SK-N-SH treated with all-trans-retinoic acid at 6 μM for 48 hours (cell line): ENCODE data around the gene PILRA.
"Not testable (repeated sequence)": the region's sequence is repeated elsewhere in the genome, so short reads cannot be mapped to it uniquely, and the experiment has no call there.

ENCODE experiments used
- ATAC-seq: fragments of 200-7000 bp; cut with Tn5 transposase; 3 replicates; pipeline ENCODE4 v1.9.1; 2020; ENCODE audit warnings: mild to moderate bottlenecking, moderate library complexity
- ARNTL ChIP-seq: fragments of 450-650 bp; formaldehyde crosslinking; IDR thresholded peaks from 2 replicates; pipeline ENCODE4 v1.5.0; 2020; ENCODE audit warnings: low read depth, mild to moderate bottlenecking, moderate library complexity, borderline replicate concordance
- BACH2 ChIP-seq: fragments of 250-450 bp; sonication (Bioruptor Pico); IDR thresholded peaks from 2 replicates; pipeline ENCODE4 v1.9.0; 2021; ENCODE audit warnings: mild to moderate bottlenecking, borderline replicate concordance
- ESRRG ChIP-seq: fragments of 250-450 bp; sonication (Bioruptor Pico); IDR thresholded peaks from 2 replicates; pipeline ENCODE4 v1.6.1; 2021; ENCODE audit warnings: mild to moderate bottlenecking
- GLIS3 ChIP-seq: fragments of 250-450 bp; sonication (Bioruptor Pico); IDR thresholded peaks from 2 replicates; pipeline ENCODE4 v1.5.0; 2020; ENCODE audit warnings: mild to moderate bottlenecking, moderate library complexity
- OSR1 ChIP-seq: fragments of 250-450 bp; sonication (Bioruptor Pico); IDR thresholded peaks from 2 replicates; pipeline ENCODE4 v1.8.0; 2022; ENCODE audit warnings: moderate library complexity, mild to moderate bottlenecking, inconsistent platforms
- PPARA ChIP-seq: fragments of 250-450 bp; sonication (Bioruptor Pico); IDR thresholded peaks from 2 replicates; pipeline ENCODE4 v1.5.0; 2020; ENCODE audit warnings: mild to moderate bottlenecking, borderline replicate concordance
- RARB ChIP-seq: fragments of 250-450 bp; sonication (Bioruptor Pico); IDR thresholded peaks from 2 replicates; pipeline ENCODE4 v1.8.0; 2021; ENCODE audit warnings: mild to moderate bottlenecking, moderate library complexity
- TCF4 ChIP-seq: fragments of 250-450 bp; sonication (Bioruptor Pico); IDR thresholded peaks from 2 replicates; pipeline ENCODE4 v1.8.0; 2021; ENCODE audit warnings: mild to moderate bottlenecking, moderate library complexity, borderline replicate concordance
- TOX ChIP-seq: fragments of 250-450 bp; sonication (Bioruptor Pico); IDR thresholded peaks from 2 replicates; pipeline ENCODE4 v1.8.0; 2021; ENCODE audit warnings: mild to moderate bottlenecking, moderate library complexity, borderline replicate concordance
- TSHZ2 ChIP-seq: fragments of 250-450 bp; sonication (Bioruptor Pico); IDR thresholded peaks from 2 replicates; pipeline ENCODE4 v1.5.0; 2020; ENCODE audit warnings: mild to moderate bottlenecking, moderate library complexity
- ZNF565 ChIP-seq: fragments of 450-650 bp; formaldehyde crosslinking; conservative IDR thresholded peaks from 2 replicates; pipeline ENCODE4 v1.5.0; 2020; ENCODE audit warnings: low read depth, mild to moderate bottlenecking, moderate library complexity
- ZNF70 ChIP-seq: fragments of 450-650 bp; formaldehyde crosslinking; IDR thresholded peaks from 2 replicates; pipeline ENCODE4 v1.5.0; 2020; ENCODE audit warnings: mild to moderate bottlenecking, moderate library complexity
- ZNF8 ChIP-seq: fragments of 450-650 bp; formaldehyde crosslinking; IDR thresholded peaks from 2 replicates; pipeline ENCODE4 v1.5.0; 2020; ENCODE audit warnings: mild to moderate bottlenecking, moderate library complexity
- TF ChIP-seq, protein P1 (sequence below): fragments of 250-450 bp; sonication (Bioruptor Pico); IDR thresholded peaks from 2 replicates; pipeline ENCODE4 v1.5.1; 2021; ENCODE audit warnings: mild to moderate bottlenecking, moderate library complexity
- TF ChIP-seq, protein P2 (sequence below): fragments of 250-450 bp; sonication (Bioruptor Pico); IDR thresholded peaks from 2 replicates; pipeline ENCODE4 v1.5.1; 2020; ENCODE audit warnings: low read depth, mild to moderate bottlenecking, moderate library complexity

Gene PILRA

DNA sequence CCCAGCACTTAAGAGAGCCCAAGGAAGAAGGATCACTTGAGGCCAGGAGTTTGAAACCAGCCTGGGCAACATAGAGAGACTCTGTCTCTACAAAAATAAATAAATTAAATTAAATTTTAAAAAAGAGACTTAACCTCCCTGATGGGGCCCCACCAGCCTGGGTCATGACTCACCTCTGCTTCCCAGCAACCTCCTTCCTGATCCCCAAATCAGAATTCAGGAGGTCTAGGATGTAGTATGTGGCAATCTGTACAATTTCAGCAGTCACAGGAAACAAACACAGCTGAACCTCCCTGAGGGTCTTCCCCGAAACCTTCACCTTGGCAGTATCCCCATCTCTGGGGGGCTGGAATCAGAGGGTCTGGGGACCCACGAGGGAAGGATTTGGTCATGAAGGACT lies 72.8 kb downstream of the PILRA start:
- TF ChIP-seq TSHZ2 (no peak), RARB (CRISPR knock-in tag) (no peak), ZNF70 (no peak), OSR1 (no peak), ESRRG (CRISPR knock-in tag) (no peak), BACH2 (CRISPR knock-in tag) (no peak), ZNF8 (CRISPR knock-in tag) (no peak), PPARA (CRISPR knock-in tag) (no peak), ARNTL (CRISPR knock-in tag) (no peak), TOX (CRISPR knock-in tag) (no peak), TCF4 (CRISPR knock-in tag) (no peak), ZNF565 (CRISPR knock-in tag) (no peak)
- TF ChIP-seq, protein P1, sequence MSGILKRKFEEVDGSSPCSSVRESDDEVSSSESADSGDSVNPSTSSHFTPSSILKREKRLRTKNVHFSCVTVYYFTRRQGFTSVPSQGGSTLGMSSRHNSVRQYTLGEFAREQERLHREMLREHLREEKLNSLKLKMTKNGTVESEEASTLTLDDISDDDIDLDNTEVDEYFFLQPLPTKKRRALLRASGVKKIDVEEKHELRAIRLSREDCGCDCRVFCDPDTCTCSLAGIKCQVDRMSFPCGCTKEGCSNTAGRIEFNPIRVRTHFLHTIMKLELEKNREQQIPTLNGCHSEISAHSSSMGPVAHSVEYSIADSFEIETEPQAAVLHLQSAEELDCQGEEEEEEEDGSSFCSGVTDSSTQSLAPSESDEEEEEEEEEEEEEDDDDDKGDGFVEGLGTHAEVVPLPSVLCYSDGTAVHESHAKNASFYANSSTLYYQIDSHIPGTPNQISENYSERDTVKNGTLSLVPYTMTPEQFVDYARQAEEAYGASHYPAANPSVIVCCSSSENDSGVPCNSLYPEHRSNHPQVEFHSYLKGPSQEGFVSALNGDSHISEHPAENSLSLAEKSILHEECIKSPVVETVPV = no peak
- TF ChIP-seq, protein P2, sequence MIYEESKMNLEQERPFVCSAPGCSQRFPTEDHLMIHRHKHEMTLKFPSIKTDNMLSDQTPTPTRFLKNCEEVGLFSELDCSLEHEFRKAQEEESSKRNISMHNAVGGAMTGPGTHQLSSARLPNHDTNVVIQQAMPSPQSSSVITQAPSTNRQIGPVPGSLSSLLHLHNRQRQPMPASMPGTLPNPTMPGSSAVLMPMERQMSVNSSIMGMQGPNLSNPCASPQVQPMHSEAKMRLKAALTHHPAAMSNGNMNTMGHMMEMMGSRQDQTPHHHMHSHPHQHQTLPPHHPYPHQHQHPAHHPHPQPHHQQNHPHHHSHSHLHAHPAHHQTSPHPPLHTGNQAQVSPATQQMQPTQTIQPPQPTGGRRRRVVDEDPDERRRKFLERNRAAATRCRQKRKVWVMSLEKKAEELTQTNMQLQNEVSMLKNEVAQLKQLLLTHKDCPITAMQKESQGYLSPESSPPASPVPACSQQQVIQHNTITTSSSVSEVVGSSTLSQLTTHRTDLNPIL = no peak

DNA sequence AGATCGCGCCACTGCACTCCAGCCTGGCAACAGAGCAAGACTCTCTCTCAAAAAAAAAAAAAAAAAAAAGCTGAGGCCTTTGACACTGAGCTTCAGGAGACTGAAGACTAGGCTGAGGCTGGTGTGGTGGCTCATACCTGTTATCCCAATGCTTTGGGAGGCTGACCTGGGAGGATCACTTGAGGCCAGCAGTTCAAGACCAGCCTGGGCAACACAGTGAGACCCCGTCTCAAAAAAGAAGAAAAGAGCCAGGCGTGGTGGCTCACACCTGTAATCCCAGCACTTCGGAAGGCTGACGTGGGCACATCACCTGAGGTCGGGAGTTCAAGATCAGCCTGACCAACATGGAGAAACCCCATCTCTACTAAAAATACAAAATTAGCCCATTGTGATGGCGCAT lies 74.1 kb downstream of the PILRA start:
- not testable (repeated sequence) for ATAC-seq

More for the DNA sequence above, 72.8 kb downstream of the PILRA start:
- 0 out of 3 replicates have a peak, but pooled peaks have one; percentile 7 for ATAC-seq

DNA sequence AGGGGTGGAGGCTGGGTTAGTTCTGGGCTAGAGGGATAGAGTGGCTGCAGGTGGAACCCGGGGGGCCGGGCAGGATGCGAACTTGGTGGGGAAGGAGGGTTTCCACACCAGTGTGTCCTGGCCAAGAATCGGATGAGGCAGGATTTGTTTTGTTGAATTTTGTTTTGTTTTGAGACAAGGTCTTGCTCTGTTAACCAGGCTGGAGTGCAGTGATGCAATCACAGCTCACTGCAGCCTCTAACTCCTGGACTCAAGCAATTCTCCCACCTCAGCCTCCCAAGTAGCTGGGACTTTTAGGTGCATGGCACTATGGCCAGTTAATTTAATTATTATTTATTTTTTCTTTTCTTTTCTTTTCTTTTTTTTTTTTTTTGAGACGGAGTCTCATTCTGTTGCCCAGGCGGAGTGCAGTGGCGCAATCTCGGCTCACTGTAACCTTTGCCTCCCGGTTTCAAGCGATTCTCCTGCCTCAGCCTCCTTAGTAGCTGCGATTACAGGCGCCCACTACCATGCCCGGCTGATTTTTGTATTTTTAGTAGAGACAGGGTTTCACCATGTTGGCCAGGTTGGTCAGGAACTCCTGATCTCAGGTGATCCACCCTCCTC lies 76.0 kb downstream of the PILRA start:
- ATAC-seq = no peak
- TF ChIP-seq GLIS3 (CRISPR knock-in tag) (no peak), ARNTL (CRISPR knock-in tag) (no peak)
